GM19463 (cell line): ENCODE measurements around the gene TMEM92.

ENCODE experiments used
- ATAC-seq: cut with Tn5 transposase; IDR thresholded peaks from one replicate; pipeline ENCODE4 v1.9.1; 2021; ENCODE audit warnings: mild to moderate bottlenecking, moderate library complexity; ENCODE audit not compliant: unreplicated experiment

Gene TMEM92

GRCh38 chr17:50274142-50274896 lies at the start of gene TMEM92:
TSS of gene TMEM92 (plus strand) at chr17:50274466. CDS start at chr17:50274502, 36 bp downstream.
- no peak for ATAC-seq

- no peak for ATAC-seq
These were observed 48.5 kb upstream of the TMEM92 start for GRCh38 chr17:50225701-50226240.

- ATAC-seq, result no peak
These were observed 39.7 kb upstream of the TMEM92 start for GRCh38 chr17:50234581-50234980.

GRCh38 chr17:50237901-50238300 lies 36.4 kb upstream of the TMEM92 start:
- no peak for ATAC-seq

DNA sequence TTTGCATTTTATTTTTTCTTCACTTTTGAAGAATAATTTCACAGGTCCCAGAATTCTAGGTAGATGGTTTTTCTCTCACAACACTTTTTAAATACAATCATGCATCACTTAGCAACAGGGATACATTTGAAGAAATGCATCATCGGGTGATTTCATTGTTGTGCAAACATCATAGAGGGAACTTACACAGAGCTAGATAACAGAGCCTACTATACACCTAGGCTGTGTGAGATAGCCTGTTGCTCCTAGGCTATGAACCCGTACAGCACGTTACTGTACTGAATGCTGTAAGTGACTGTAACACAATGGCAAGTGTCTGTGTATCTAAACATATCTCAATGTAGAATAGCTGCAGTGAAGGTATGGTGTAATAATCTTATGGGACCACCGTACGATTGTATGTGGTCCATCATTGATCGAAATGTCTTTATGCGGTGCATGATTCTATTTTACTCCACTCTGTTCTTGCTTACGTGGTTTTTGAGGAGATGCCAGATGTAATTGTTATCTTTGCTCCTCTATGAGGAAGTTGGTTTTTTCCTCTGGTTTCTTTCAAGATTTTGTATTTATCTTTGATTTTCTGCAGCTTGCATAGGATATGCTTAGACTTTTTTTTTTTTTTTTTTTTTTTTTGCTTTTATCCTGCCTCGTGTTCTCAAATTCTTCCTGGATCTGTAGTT lies 35.5 kb upstream of the TMEM92 start:
- no peak for ATAC-seq

DNA sequence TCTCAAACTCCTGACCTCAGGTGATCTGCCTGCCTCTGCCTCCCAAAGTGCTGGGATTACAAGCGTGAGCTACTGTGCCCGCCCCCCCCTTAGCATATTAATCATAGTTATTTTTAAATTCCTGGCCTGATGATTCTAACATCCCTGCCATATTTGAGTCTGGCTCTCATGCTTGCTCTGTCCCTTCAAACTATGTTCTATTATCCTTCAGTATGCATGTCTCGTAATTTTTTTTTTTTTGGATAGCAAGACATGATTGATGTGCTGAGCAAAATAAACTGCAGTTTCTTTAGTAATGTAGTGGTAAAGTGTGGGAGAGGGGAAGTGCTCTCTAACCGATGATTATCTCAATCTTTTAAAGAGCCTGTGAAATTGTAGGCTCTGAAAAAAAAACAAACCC lies 34.3 kb upstream of the TMEM92 start:
- ATAC-seq, result no peak

DNA sequence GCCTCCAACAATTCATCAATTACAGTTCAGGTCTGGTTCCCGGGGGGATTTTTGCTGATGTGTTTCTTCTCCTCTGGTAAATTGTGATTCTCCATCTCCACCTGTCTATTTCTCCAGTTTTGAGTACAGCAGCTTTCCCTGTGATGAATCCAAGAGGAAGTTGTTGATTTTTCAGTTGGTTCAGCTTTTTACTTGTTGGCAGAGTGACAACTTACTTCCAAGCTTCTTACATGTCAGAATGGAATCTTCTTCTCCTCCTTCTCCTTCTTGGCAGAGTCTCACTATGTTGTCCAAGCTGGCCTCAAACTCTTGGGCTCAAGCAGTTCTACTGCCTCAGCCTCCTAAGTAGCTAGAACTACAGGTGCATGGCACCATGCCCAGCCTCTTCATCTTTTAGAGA lies 33.4 kb upstream of the TMEM92 start:
- no peak for ATAC-seq

DNA sequence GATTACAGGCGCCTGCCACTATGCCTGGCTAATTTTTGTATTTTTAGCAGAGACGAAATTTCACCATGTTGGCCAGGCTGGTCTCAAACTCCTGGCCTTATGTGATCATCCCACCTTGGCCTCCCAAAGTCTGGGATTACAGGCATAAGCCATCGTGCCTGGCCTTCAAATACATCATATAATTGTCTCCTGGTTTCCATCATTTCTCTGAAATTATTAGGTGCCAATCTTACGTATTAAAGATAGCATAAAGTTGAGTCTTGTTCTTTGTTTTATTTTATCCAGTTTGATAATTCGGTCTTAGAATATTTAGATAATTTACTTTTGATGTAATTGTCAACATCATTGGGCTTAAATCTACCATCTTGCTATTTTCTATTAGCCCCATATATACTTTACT lies 32.8 kb upstream of the TMEM92 start:
- no peak for ATAC-seq

DNA sequence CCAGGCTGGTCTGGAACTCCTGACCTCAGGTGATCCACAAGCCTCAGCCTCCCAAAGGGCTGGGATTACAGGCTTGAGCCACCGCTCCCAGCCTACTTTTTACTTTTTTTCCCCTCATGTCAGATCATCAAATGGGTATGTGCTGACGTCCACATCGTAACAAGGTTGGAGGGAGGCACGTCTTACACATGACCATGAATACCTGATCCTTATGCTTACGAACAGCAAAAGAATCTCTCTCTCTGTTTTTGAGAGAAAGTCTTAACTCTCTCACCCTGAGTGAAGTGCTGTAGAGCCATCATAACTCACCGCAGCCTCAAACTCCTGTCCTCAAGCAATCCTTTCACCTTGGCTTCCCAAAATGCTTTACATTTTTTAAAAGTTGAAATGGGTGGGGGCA lies 29.5 kb upstream of the TMEM92 start:
- no peak for ATAC-seq

GRCh38 chr17:50248255-50248654 lies 26.0 kb upstream of the TMEM92 start:
- ATAC-seq, result no peak

DNA sequence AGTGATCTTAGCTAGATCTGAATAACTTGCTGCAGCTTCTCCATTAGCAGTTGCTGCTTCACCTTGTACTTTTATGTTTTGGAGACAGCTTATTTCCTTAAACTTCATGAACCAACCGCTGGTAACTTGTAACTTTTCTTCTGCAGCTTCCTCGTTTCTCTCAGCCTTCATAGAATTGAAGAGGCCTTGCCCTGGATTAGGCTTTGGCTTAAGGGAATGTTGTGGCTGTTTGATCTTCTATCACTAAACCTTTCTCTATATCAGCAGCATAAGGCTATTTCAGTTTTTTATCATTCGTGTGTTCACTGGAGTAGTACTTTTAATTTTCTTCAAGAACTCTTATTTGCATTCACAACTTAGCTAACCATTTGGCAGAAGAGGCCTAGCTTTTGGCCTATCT lies 21.5 kb upstream of the TMEM92 start:
- ATAC-seq, result no peak

- ATAC-seq, result no peak
These were observed 18.3 kb upstream of the TMEM92 start for GRCh38 chr17:50255766-50256635.

DNA sequence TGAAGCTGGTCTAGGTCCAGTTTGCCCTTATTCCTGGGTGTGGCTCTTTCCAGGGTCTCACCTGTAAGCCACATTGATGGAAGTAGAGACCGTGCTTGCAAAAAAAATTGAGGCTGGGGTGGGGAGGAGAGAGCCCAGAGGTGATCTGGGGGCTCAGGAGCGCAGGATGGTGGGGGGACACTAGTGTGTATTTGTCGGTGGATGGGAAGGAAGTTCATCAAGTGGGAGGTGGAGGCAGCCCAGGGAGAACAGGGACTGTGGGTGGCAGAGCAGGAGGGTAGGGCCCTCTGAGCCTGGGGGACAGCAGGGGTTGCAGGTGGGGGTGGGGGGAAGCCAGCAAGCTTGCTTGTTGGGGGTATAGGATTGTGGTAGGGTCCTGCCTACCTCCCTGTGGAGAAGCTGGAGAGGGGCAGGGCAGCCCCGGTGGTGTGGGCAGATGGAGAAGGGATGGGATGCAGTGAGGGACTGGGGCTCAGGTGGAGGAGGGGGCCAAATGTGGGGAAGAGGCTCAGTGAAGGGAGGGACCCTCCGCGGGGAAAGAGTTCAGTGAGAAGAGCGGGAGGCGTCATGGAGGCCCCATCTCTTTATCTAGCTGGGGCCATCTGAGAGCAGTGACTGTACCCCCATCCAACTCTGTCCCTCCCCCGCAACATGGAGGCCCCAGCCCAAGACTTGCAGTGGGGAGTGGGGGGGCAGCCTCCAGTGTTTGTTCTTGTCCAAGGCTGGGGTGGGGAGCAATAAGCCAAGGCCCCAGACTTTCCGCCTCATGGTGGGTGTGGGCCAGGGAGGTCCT lies 17.2 kb upstream of the TMEM92 start:
- ATAC-seq, result no peak

DNA sequence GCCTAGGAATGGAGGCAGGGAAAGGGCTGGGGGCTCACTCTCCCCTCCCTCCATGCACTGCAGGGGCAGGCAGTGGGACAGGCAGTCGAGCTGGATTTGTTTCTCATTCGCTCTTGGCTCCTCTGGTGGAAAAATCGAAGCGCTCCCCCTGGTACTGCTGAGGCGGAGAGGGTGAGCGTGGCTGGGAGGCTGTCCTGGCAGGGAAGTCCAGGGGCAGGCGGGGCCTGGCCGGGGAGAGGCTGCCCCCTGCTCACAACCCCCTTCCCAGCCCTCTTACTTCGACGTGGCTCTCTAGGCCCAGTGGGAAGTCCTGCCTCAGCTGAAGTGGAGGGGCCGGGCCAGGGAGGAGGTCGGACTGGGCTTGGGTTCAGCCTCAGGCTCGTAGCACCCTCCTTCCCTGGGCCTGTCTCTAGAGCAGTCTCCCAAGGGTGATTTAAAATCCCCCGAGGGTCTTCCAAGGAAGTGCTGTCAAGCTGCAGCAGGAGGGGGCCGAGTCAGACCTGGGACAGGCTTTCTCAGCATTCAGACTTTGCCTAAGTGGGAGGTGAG lies 16.5 kb upstream of the TMEM92 start:
- no peak for ATAC-seq

DNA sequence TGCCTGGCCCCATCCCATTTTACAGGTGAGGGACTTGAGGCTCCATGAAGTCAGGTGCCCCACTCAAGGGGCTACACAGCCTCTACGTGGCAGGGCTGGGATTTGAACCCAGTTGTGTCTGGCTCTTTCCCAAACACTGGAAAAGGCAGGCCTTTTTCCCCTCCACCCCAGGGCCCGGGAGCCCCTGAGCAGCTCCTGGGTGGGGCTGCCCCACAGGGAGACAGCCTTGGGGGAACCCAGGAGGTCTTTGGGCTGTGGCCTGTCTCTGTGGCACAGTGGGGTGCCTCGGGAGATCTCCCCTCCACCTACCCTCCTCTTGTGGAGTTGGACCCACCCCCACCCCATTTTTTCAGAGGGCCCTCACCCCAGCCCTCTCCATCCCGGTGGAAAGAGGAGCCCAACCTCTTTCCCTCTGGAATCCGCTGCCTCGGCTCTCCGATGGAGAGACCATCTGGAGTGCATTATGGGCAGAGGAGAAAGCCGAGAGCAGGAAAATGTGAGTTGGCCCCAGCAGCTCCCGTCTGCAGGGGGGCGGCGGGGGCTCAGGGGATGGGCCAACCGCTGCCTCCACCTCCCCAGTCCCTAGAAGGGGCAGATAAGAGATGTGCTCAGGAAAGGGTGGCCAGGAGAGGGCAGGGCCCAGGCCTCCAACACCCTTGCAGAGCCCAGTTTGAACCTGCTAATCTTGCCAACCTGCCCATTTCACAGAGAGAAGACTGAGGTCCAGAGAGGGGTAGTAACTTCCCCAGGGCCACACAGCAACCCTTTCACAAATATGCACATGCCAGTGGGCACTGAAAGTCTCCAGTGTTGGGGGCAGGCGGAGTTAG lies 15.4 kb upstream of the TMEM92 start:
- ATAC-seq, result no peak

GRCh38 chr17:50259477-50260324 lies 14.6 kb upstream of the TMEM92 start:
- no peak for ATAC-seq

- ATAC-seq, result no peak
These were observed 13.8 kb upstream of the TMEM92 start for GRCh38 chr17:50260501-50260911.
